Gastroesophageal sphincter (tissue), 3 donors: ENCODE measurements around the gene MALT1.

Experiments
- EP300 ChIP-seq: sonication (generic); formaldehyde crosslinking; IDR thresholded peaks from one replicate; pipeline ENCODE4 v1.6.1; 2017; ENCODE audit warnings: antibody characterized with exemption, mild to moderate bottlenecking
- POLR2A ChIP-seq, 2 donors: fragments of 450-650 bp; IDR thresholded peaks; one replicate each; pipeline ENCODE4 v1.6.1; 2017; ENCODE audit warnings: antibody characterized with exemption in 2 of 2, mild to moderate bottlenecking in 2 of 2, moderate library complexity in 1 of 2
- TF ChIP-seq, protein P1 (sequence below), 4 experiments: fragments of 200-600 bp in 2 of 4; fragments of 450-650 bp in 2 of 4; sonication (generic) in 1 of 4; IDR thresholded peaks; one replicate each; pipeline ENCODE4 v1.5.1; 2017 to 2019; ENCODE audit warnings: antibody characterized with exemption in 4 of 4, mild to moderate bottlenecking in 2 of 4, moderate library complexity in 2 of 4

DNA sequence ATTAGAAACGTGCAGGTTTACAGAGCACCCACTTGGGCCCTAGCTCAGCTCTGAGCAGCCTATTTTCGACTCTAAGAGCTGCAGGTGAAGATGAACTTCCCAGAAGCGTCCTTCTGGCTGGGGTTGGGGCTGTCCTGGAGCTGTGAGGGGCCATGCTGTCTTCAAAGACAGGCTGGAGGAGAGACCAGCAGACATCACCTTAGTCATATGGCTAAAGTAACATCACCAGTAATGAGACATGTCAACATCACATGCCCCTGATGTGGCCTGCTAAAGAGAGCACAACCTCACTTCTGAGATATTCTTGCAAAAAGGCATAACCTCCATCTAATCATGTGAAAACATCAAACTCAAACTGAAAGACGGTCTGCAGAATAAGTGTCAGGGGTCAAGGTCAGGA, 106.2 kb downstream of the MALT1 start:
- TF ChIP-seq, protein P1, sequence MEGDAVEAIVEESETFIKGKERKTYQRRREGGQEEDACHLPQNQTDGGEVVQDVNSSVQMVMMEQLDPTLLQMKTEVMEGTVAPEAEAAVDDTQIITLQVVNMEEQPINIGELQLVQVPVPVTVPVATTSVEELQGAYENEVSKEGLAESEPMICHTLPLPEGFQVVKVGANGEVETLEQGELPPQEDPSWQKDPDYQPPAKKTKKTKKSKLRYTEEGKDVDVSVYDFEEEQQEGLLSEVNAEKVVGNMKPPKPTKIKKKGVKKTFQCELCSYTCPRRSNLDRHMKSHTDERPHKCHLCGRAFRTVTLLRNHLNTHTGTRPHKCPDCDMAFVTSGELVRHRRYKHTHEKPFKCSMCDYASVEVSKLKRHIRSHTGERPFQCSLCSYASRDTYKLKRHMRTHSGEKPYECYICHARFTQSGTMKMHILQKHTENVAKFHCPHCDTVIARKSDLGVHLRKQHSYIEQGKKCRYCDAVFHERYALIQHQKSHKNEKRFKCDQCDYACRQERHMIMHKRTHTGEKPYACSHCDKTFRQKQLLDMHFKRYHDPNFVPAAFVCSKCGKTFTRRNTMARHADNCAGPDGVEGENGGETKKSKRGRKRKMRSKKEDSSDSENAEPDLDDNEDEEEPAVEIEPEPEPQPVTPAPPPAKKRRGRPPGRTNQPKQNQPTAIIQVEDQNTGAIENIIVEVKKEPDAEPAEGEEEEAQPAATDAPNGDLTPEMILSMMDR (IDR thresholded peaks at IDR 0.05), result no peak
- TF ChIP-seq EP300, result no peak
- no peak for TF ChIP-seq POLR2A (IDR thresholded peaks at IDR 0.05)
